ENCODE results near the gene DHRS2. TPM values are rescaled to one million over a fixed set of nuclear protein-coding genes. Genes with fewer than 3 reads are reported as not detected.

DHRS2 gene
- polyA plus RNA-seq, 2 of the 4 experiments (the other 2 are of a cell fraction): 2.3 to 10.7 TPM

- ChIA-PET POLR2A (no interaction called here), CTCF (interaction anchor here (0.9 to 8.4 kb wide), 10 partner anchors 9 to 321 kb away, joined by 3 to 88 read pairs (median 21); no protein-coding TSS in a partner anchor)
- no peak for DNase-seq (ENCODE audit: low read depth in 1 of 2, low spot score in 1 of 2)
- Histone ChIP-seq H3K4me1 (no peaks in the 10 kb centered on the region), H3K9me3 (peaks cover 14% of the 10 kb centered on the region; the same call in 2 of the 3 replicates), H3K4me2 (no peak overlapping the region), H3K4me3 (no peak overlapping the region), H3K27ac (no peak overlapping the region)
- FAIRE-seq: no peak
- ATAC-seq: no peak
- TF ChIP-seq ZSCAN20 (CRISPR knock-in tag; IDR thresholded peaks at IDR 0.05) (no peak), FOSB (CRISPR knock-in tag; IDR thresholded peaks at IDR 0.05) (no peak), EHF (CRISPR knock-in tag; IDR thresholded peaks at IDR 0.05) (no peak), MYC (IDR thresholded peaks at IDR 0.05; ENCODE audit: borderline replicate concordance, low read length) (no peak), BCL3 (IDR thresholded peaks at IDR 0.05) (no peak), NPAS2 (CRISPR knock-in tag; IDR thresholded peaks at IDR 0.05; ENCODE audit: borderline replicate concordance) (no peak), POLR2A (IDR thresholded peaks at IDR 0.05; ENCODE audit: low read length) (no peak), CHD4 (IDR thresholded peaks at IDR 0.05; ENCODE audit: borderline replicate concordance) (no peak), NR3C1 (IDR thresholded peaks at IDR 0.05) (no peak), REST (IDR thresholded peaks at IDR 0.05) (no peak), HEYL (CRISPR knock-in tag; IDR thresholded peaks at IDR 0.05) (no peak), SREBF2 (IDR thresholded peaks at IDR 0.05) (no peak), CEBPB (IDR thresholded peaks at IDR 0.05) (no peak), TFCP2L1 (CRISPR knock-in tag; IDR thresholded peaks at IDR 0.05) (no peak), FOXS1 (CRISPR knock-in tag; IDR thresholded peaks at IDR 0.05) (no peak), HOXB13 (CRISPR knock-in tag; IDR thresholded peaks at IDR 0.05; ENCODE audit: low read depth) (no peak), EHMT2 (IDR thresholded peaks at IDR 0.05; ENCODE audit: low read depth) (no peak), MAFK (IDR thresholded peaks at IDR 0.05; ENCODE audit: partially characterized antibody) (no peak), ATOH8 (CRISPR knock-in tag; IDR thresholded peaks at IDR 0.05; ENCODE audit: low read depth) (no peak)
These were observed 6.2 kb upstream of the DHRS2 start for GRCh38 chr14:23629832-23630396.

GRCh38 chr14:23630687-23631086 is 5.5 kb upstream of the DHRS2 start:
- FAIRE-seq (no peak), ATAC-seq (no peak), DNase-seq (ENCODE audit: low read depth in 1 of 2, low spot score in 1 of 2) (no peak)
- H3K4me1 ChIP-seq: no peaks in the 10 kb centered on the region
- no peak overlapping the region for H3K27ac ChIP-seq
- ChIA-PET CTCF (interaction anchor here (0.7 to 8.4 kb wide), 16 partner anchors 10 to 427 kb away, joined by 3 to 88 read pairs (median 14); no protein-coding TSS in a partner anchor), POLR2A (no interaction called here)
- H3K4me2 ChIP-seq: no peak overlapping the region
- H3K9me3 ChIP-seq: peaks cover 6% of the 10 kb centered on the region; the same call in 2 of the 3 replicates
- WGBS (ENCODE audit: missing lambda C conversion rate): 28% methylated on average over 1 of the region's 1 CpG
- no peak for TF ChIP-seq CTCF (IDR thresholded peaks at IDR 0.05)
- no peak overlapping the region for H3K4me3 ChIP-seq
